Measurements from ENCODE around the gene CCDC167.
A peak's percentile ranks its signal among the peaks of the same experiment; 100 is the strongest.

CCDC167 gene

GRCh38 chr6:37528541-37528940 is 28.8 kb upstream of the CCDC167 start:
- no peak for DNase-seq (ENCODE audit: low spot score)

- peak; percentile 48 for DNase-seq (ENCODE audit: low spot score)
Measured at GRCh38 chr6:37525460-37526357, 26.0 kb upstream of the CCDC167 start.

- DNase-seq (ENCODE audit: low spot score) = no peak
Measured at GRCh38 chr6:37524970-37525318, 25.3 kb upstream of the CCDC167 start.

- DNase-seq (ENCODE audit: low spot score) = no peak
Measured at GRCh38 chr6:37524025-37524969, 24.6 kb upstream of the CCDC167 start.

GRCh38 chr6:37523412-37523811 is 23.7 kb upstream of the CCDC167 start:
- DNase-seq (ENCODE audit: low spot score) = no peak

- no peak for DNase-seq (ENCODE audit: low spot score)
Measured at GRCh38 chr6:37522836-37523235, 23.1 kb upstream of the CCDC167 start.

- DNase-seq (ENCODE audit: low spot score) = no peak
Measured at GRCh38 chr6:37521674-37522073, 22.0 kb upstream of the CCDC167 start.

GRCh38 chr6:37520926-37521325 is 21.2 kb upstream of the CCDC167 start:
- DNase-seq (ENCODE audit: low spot score) = no peak

GRCh38 chr6:37519461-37519860 is 19.8 kb upstream of the CCDC167 start:
- DNase-seq (ENCODE audit: low spot score) = no peak

- no peak for DNase-seq (ENCODE audit: low spot score)
Measured at GRCh38 chr6:37518116-37518515, 18.4 kb upstream of the CCDC167 start.

GRCh38 chr6:37517411-37517812 is 17.7 kb upstream of the CCDC167 start:
- DNase-seq (ENCODE audit: low spot score) = no peak

- DNase-seq (ENCODE audit: low spot score) = no peak
Measured at GRCh38 chr6:37516920-37517405, 17.3 kb upstream of the CCDC167 start.

GRCh38 chr6:37516076-37516919 is 16.6 kb upstream of the CCDC167 start:
- DNase-seq (ENCODE audit: low spot score) = no peak

GRCh38 chr6:37515712-37516075 is 16.0 kb upstream of the CCDC167 start:
- no peak for DNase-seq (ENCODE audit: low spot score)

- DNase-seq (ENCODE audit: low spot score) = no peak
Measured at GRCh38 chr6:37514837-37515236, 15.1 kb upstream of the CCDC167 start.

GRCh38 chr6:37514321-37514771 is 14.7 kb upstream of the CCDC167 start:
- no peak for DNase-seq (ENCODE audit: low spot score)

GRCh38 chr6:37513576-37513975 is 13.9 kb upstream of the CCDC167 start:
- DNase-seq (ENCODE audit: low spot score) = no peak

- DNase-seq (ENCODE audit: low spot score) = no peak
Measured at GRCh38 chr6:37513155-37513554, 13.5 kb upstream of the CCDC167 start.

GRCh38 chr6:37512400-37513011 is 12.8 kb upstream of the CCDC167 start:
- no peak for DNase-seq (ENCODE audit: low spot score)

- DNase-seq (ENCODE audit: low spot score) = no peak
Measured at GRCh38 chr6:37511910-37512399, 12.3 kb upstream of the CCDC167 start.

- no peak for DNase-seq (ENCODE audit: low spot score)
Measured at GRCh38 chr6:37511201-37511600, 11.5 kb upstream of the CCDC167 start.
